Mononuclear cell (primary cell): ENCODE measurements around the gene EYA2. TPM values are rescaled to one million over a fixed set of nuclear protein-coding genes. Genes with fewer than 3 reads are reported as not detected.

ENCODE experiments used
- H3K27me3 ChIP-seq: 2 replicates; pipeline ENCODE4 v1.6.0; 2011; ENCODE audit warnings: low read length, control low read depth; ENCODE audit not compliant: insufficient read depth
- H3K4me1 ChIP-seq: 2 replicates; pipeline ENCODE4 v1.5.1; 2011; ENCODE audit warnings: mild to moderate bottlenecking, low read length, control low read depth; ENCODE audit not compliant: insufficient read depth
- H3K4me3 ChIP-seq: 2 replicates; pipeline ENCODE4 v1.5.1; 2011; ENCODE audit warnings: mild to moderate bottlenecking, low read length, moderate library complexity
- H3K9me3 ChIP-seq: 2 replicates; pipeline ENCODE4 v1.5.1; 2011; ENCODE audit warnings: low read depth, mild to moderate bottlenecking, control low read depth, low read length
- total RNA-seq: library from RNA; depleted of rRNA; stranded (reverse); fragments of >200 nt; gene quantifications from one replicate; pipeline ENCODE4 v1.2.3, GENCODE V29; 2012

Gene EYA2
- total RNA-seq, 1 donor: 0.10 TPM

DNA sequence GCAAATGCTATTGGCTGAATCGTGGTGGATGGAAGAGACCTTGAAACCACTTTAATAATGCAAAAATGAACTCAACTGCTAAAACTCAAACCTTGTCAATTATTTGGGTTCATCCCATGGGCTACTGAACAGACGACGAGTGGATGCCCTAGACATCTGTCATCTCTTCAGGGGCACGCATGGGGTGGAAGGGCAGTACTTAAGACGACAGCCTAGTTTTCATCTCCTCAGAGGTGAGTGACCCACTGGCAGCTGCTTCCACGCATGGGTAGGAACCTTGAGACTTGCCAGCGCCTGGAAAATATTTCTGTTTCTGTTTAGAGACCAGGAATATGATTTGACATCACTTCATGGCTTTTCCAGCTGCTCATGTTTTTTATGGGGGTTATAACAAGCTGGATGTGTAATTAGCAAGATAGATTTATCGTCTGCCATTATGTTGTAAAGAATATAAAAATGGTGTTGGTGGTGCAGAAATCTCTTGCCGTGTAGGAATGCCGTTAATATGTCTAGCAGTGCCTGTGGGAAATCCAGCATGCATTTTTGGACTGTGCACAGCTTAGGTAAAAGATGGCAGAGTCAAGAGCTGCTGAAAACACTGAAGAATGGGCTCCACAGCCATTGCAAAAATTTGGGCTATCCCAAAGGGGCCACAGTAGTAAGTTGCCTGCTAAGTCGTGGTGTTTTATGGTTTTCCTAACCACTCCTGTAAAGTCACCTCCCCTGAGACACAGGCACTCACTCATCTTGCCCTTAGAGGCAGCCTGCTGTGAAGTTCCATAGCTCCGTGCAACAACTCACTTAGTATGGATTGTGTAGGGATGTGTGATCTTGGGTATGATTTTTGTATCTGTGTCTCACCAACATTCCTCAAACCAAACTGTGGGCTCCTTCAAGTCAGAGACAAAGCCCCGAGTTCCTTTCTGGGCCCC lies 203.3 kb downstream of the EYA2 start:
- H3K4me1 ChIP-seq: no peaks in the 10 kb centered on the region
- H3K4me3 ChIP-seq: no peak overlapping the region
- H3K27me3 ChIP-seq: peaks cover 3% of the 10 kb centered on the region
- H3K9me3 ChIP-seq: peaks cover 9% of the 10 kb centered on the region

GRCh38 chr20:47099093-47099492 lies 204.4 kb downstream of the EYA2 start:
- no peaks in the 10 kb centered on the region for H3K4me1 ChIP-seq
- H3K9me3 ChIP-seq: peaks cover 16% of the 10 kb centered on the region
- no peak overlapping the region for H3K4me3 ChIP-seq
- H3K27me3 ChIP-seq: peaks cover 3% of the 10 kb centered on the region

DNA sequence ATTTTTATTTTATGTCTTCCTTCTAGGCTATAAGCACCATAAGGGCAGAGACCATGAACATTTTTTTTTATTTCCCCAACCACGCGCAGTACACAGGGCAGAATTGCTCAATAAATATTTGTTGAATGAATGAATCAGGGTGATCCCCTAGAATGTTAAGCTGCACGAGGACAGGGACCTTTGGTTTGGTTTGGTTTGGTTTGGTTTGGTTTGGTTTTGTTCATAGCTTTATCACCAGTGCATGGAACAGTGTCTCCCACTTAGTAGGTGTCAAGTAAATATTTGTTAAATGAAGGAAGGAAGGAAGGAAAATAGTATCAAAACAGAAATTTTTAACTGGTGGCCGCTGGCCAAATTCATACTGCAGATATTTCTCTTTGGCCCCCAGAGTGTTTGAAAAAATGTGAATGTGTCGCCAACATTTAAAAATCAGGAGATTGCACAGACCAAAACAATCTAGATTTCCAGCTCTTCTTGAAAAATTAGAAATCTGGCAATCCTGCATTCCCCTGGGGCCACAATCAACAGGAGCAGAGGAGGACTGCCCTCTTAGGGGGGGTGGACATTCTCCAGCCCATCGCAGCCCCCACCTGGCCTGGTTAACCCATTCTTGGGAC lies 205.3 kb downstream of the EYA2 start:
- Histone ChIP-seq H3K9me3 (peaks cover 16% of the 10 kb centered on the region), H3K27me3 (peaks cover 3% of the 10 kb centered on the region), H3K4me3 (no peak overlapping the region), H3K4me1 (no peaks in the 10 kb centered on the region)

- Histone ChIP-seq H3K27me3 (peaks cover 3% of the 10 kb centered on the region), H3K9me3 (peaks cover 7% of the 10 kb centered on the region), H3K4me3 (no peak overlapping the region), H3K4me1 (no peaks in the 10 kb centered on the region)
Measured at GRCh38 chr20:47102629-47103028, 208.0 kb downstream of the EYA2 start.

DNA sequence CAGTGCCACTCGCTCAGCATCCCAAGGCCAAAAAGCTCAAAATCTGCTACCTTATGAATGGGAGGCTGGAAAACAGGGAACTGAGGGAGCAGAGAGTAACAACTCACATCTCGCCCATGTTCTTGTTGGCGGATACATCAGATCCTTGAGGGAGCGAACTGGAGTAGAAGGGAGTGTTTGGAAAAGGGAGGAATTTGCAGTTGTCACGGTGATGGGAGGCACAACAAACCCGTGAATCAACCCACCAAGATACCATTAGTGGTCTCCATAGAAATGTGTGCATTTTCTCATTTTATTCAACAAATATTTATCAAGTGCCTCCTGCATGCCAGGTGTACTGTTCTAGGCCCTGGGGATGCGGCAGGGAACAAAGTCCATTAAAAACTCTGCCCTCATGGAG lies 212.1 kb downstream of the EYA2 start:
- Histone ChIP-seq H3K4me1 (peaks cover 7% of the 10 kb centered on the region), H3K4me3 (no peak overlapping the region), H3K9me3 (peaks cover 7% of the 10 kb centered on the region), H3K27me3 (peaks cover 3% of the 10 kb centered on the region)

DNA sequence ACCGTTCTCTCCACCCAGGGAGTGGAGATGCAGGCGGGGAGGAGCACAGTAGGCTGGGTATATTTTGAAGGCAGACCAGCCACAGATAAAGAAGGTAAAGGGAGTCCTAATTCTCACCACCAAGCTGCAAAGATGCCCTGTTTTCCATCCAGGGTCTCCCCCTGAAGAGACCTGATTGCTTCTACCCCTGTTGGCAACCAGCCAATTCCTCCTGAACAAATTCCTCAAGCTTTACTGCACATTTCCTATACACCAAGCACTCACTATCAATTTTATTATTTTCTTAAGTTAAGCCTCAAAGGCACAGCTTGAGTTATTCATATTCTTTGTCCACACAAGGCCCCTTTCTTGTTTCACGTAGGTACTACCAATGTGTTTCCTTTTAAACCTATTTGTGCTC lies 214.4 kb downstream of the EYA2 start:
- Histone ChIP-seq H3K9me3 (no peaks in the 10 kb centered on the region), H3K4me3 (no peak overlapping the region), H3K4me1 (peaks cover 7% of the 10 kb centered on the region), H3K27me3 (no peaks in the 10 kb centered on the region)

- Histone ChIP-seq H3K27me3 (no peaks in the 10 kb centered on the region), H3K9me3 (no peaks in the 10 kb centered on the region), H3K4me3 (no peak overlapping the region), H3K4me1 (peaks cover 7% of the 10 kb centered on the region)
Measured at GRCh38 chr20:47110819-47111218, 216.2 kb downstream of the EYA2 start.

- peaks cover 7% of the 10 kb centered on the region for H3K4me1 ChIP-seq
- no peak overlapping the region for H3K4me3 ChIP-seq
- no peaks in the 10 kb centered on the region for H3K27me3 ChIP-seq
- no peaks in the 10 kb centered on the region for H3K9me3 ChIP-seq
Measured at GRCh38 chr20:47111576-47111975, 216.9 kb downstream of the EYA2 start.

DNA sequence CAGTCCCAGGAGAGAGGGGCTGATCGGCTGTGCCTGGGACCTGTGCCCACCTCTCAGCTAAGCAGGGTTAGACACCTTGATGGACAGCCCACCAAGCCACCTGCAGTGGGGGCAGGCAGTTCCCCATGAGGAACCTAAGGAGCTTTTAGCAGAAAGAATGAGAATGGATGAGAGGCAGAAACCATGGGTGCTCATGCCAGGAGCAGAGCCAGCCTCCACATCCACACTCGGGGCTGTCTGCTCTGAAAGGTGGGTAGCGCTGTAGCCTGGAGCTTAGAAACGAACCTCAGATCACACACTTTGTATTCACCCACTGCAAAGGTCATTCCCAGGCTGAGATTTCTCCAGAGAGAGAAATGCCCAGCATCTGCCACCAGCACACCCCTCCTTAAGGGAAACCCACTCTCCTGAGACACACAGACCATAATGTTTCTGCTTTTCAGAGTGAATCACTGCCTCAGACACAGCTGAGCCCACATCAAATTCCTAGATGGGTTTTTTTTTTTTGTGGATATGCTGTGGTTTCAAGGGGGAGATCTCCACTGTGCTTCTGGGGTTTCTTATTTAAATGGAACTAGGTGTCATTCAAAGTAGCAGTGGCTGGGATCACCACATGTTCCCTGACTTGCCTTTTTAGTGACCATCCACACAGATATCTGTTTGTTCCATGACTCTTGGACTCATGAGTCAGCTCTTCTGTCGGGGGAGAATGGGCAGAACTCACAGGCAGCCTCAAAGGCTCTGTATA lies 218.9 kb downstream of the EYA2 start:
- Histone ChIP-seq H3K4me1 (peaks cover 3% of the 10 kb centered on the region), H3K27me3 (peaks cover 10% of the 10 kb centered on the region), H3K4me3 (no peak overlapping the region), H3K9me3 (no peaks in the 10 kb centered on the region)

GRCh38 chr20:47115694-47116093 lies 221.1 kb downstream of the EYA2 start:
- no peak overlapping the region for H3K4me3 ChIP-seq

GRCh38 chr20:47117371-47117770 lies 222.7 kb downstream of the EYA2 start:
- Histone ChIP-seq H3K4me3 (no peak overlapping the region), H3K27me3 (peaks cover 10% of the 10 kb centered on the region), H3K4me1 (peaks cover 9% of the 10 kb centered on the region), H3K9me3 (no peaks in the 10 kb centered on the region)

More at GRCh38 chr20:47115694-47116093, 221.1 kb downstream of the EYA2 start:
- H3K9me3 ChIP-seq: no peaks in the 10 kb centered on the region
- H3K4me1 ChIP-seq: peaks cover 9% of the 10 kb centered on the region
- peaks cover 10% of the 10 kb centered on the region for H3K27me3 ChIP-seq

GRCh38 chr20:47117773-47118172 lies 223.1 kb downstream of the EYA2 start:
- peaks cover 10% of the 10 kb centered on the region for H3K27me3 ChIP-seq
- H3K9me3 ChIP-seq: no peaks in the 10 kb centered on the region
- peaks cover 9% of the 10 kb centered on the region for H3K4me1 ChIP-seq
- no peak overlapping the region for H3K4me3 ChIP-seq

DNA sequence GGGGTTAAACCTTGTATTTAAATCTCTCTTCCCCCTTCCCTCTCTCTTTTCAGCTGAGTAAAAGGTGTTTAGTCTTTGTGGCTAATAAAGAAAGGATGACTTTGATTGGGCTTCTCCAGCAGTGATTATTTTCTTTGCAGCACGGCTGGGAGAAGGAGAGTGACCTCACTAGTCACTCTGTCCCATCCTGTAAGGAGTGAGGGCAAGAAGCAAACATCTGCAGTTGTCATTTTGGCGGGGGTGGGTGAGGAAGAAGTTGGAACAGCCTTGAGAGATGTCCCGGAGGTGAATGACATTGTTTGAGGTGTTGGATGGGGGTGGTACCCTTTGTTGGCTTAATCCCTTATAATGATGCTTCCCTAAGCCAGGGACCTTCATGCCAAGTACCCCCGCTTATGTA lies 223.6 kb downstream of the EYA2 start:
- H3K4me3 ChIP-seq: no peak overlapping the region
- peaks cover 9% of the 10 kb centered on the region for H3K4me1 ChIP-seq
- H3K9me3 ChIP-seq: no peaks in the 10 kb centered on the region
- peaks cover 10% of the 10 kb centered on the region for H3K27me3 ChIP-seq

DNA sequence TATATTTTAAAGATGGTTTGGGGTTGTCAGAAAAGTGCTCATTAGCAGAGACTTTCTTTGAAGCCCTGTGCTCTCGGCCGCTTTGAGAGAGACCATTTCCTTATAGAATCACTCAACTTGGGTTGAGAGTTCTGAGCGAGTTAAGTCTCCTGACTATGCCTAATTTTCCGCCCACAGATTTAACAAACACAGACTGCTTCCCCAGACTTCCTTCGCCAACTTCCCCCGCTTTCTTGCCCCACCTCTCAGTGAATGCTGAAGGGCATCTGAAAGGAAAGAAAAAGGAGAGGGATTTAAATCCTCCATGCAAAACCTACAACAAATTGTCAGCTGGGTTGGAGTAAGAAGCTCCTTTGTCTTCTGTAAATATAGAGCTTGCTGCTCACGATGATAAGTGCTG lies 224.0 kb downstream of the EYA2 start:
- H3K4me1 ChIP-seq: peaks cover 10% of the 10 kb centered on the region
- no peak overlapping the region for H3K4me3 ChIP-seq
- H3K9me3 ChIP-seq: no peaks in the 10 kb centered on the region
- peaks cover 10% of the 10 kb centered on the region for H3K27me3 ChIP-seq

DNA sequence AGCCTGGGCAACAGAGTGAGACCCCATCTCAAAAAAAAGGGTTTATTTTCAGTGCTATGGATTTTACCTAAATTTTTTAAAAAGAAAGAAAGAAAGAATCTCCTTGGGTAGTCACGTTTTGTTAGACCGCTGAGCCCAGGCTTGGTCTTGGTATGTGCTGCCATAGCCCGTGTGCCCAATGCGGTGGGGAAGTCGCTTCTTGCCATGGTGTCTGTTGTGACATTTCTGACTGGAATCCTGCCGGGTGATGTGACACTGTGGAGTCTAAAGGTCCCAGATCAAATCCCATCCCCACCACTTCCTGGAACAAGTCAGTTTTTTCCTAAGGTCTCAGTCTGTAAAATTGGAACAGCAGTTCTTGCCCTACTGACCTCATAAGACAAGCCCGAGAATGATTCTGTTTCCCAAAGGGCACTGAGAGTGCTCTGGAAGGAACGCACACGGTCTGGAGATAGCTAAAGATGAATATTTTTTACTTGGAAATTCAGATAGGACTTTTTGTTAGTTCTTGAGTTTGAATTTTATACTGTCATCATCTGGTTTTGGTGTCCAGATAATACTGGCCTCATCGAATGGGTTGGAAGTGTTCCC lies 225.8 kb downstream of the EYA2 start:
- H3K27me3 ChIP-seq: peaks cover 10% of the 10 kb centered on the region

More for the DNA sequence above, 225.8 kb downstream of the EYA2 start:
- no peaks in the 10 kb centered on the region for H3K9me3 ChIP-seq
- H3K4me3 ChIP-seq: no peak overlapping the region
- peaks cover 20% of the 10 kb centered on the region for H3K4me1 ChIP-seq
